GM12878 (cell line): ENCODE data around the gene SLC9B1. TPM values are rescaled to one million over a fixed set of nuclear protein-coding genes. Genes with fewer than 3 reads are reported as not detected.

Source experiments
- ATAC-seq: fragments of 200-7000 bp; cut with Tn5 transposase; 3 replicates; pipeline ENCODE4 v1.9.1; 2020; ENCODE audit warnings: mild to moderate bottlenecking, moderate library complexity
- BruUV-seq: library from RNA; stranded (reverse); fragments of 400-500 nt; replicated peaks from 2 replicates; lab custom pipeline; 2021; lab: Mats Ljungman, UMichigan
- CTCF ChIA-PET: fragments of 300-600 bp; sonication (Branson Sonifier 250); formaldehyde crosslinking; extraction: SDS; loops from one replicate; lab custom pipeline; 2021; ENCODE audit warnings: inconsistent platforms; lab: Yijun Ruan, JAX
- POLR2A ChIA-PET: fragments of 350-600 bp; formaldehyde crosslinking; extraction: SDS; loops from one replicate; lab custom pipeline; 2021; ENCODE audit warnings: inconsistent platforms; lab: Charles Lee
- RAD21 ChIA-PET: fragments of 300-600 bp; sonication (Branson Sonifier 250); formaldehyde crosslinking; loops from one replicate; lab custom pipeline; 2023; ENCODE audit warnings: antibody characterized with exemption; ENCODE audit not compliant: unreplicated experiment; lab: Charles Lee
- SMC1A ChIA-PET: fragments of 300-600 bp; sonication (Branson Sonifier 250); formaldehyde crosslinking; loops from one replicate; lab custom pipeline; 2023; ENCODE audit not compliant: unreplicated experiment, uncharacterized antibody; lab: Charles Lee
- DNase-seq: peaks from one replicate; pipeline ENCODE4 v3.0.0-alpha.2; 2011; ENCODE audit warnings: low read depth, low spot score
- FAIRE-seq: peaks from 3 replicates; lab custom pipeline; 2011; peaks lifted over from hg19 to GRCh38; lab: Jason Lieb, UNC
- H2AFZ ChIP-seq: 2 replicates; pipeline ENCODE4 v1.6.0; 2011; ENCODE audit warnings: low read depth, low read length, control low read depth; ENCODE audit not compliant: control insufficient read depth
- H3K27ac ChIP-seq: 2 replicates; pipeline ENCODE4 v1.5.1; 2011; ENCODE audit warnings: control low read depth; ENCODE audit not compliant: control insufficient read depth, insufficient read depth
- H3K27me3 ChIP-seq, 2 experiments: replicated peaks in 1 of 2; 2 replicates each; pipeline versions ENCODE4 v1.6.0 to v1.6.1; 2011; ENCODE audit warnings: low read length in 1 of 2; ENCODE audit not compliant: control insufficient read depth in 2 of 2, insufficient read depth in 2 of 2
- H3K36me3 ChIP-seq, 2 experiments: 2 replicates each; pipeline ENCODE4 v1.5.1; 2011; ENCODE audit warnings: low read length in 1 of 2; ENCODE audit not compliant: control insufficient read depth in 2 of 2, insufficient read depth in 2 of 2
- H3K4me1 ChIP-seq: 2 replicates; pipeline ENCODE4 v1.6.1; 2011; ENCODE audit warnings: mild to moderate bottlenecking, low read length, moderate library complexity, mixed read lengths; ENCODE audit not compliant: control insufficient read depth, insufficient read depth
- H3K4me2 ChIP-seq: 2 replicates; pipeline ENCODE4 v1.6.0; 2011; ENCODE audit warnings: control low read depth; ENCODE audit not compliant: control insufficient read depth, insufficient read depth
- H3K4me3 ChIP-seq: fragments of 200-600 bp; sonication (generic); 2 replicates; pipeline ENCODE4 v1.5.1; 2016
- H3K79me2 ChIP-seq: 2 replicates; pipeline ENCODE4 v1.6.0; 2011; ENCODE audit warnings: low read length; ENCODE audit not compliant: control insufficient read depth, insufficient read depth
- H3K9ac ChIP-seq: 2 replicates; pipeline ENCODE4 v1.8.0; 2011; ENCODE audit warnings: low read length, control low read depth, mixed read lengths; ENCODE audit not compliant: control insufficient read depth, insufficient read depth
- H3K9me3 ChIP-seq: replicated peaks from 3 replicates; pipeline ENCODE4 v1.5.1; 2011; ENCODE audit warnings: mild to moderate bottlenecking, low read length; ENCODE audit not compliant: control insufficient read depth, insufficient read depth
- H4K20me1 ChIP-seq: 2 replicates; pipeline ENCODE4 v1.6.0; 2011; ENCODE audit not compliant: control insufficient read depth, insufficient read depth
- JUNB ChIP-seq: IDR thresholded peaks from 2 replicates; pipeline ENCODE4 v1.6.1; 2016; ENCODE audit warnings: antibody characterized with exemption, mild to moderate bottlenecking
- KAT2A ChIP-seq: conservative IDR thresholded peaks from 2 replicates; pipeline ENCODE4 v1.6.1; 2011; ENCODE audit warnings: low read depth, low read length; ENCODE audit not compliant: control insufficient read depth
- TCF3 ChIP-seq: IDR thresholded peaks from 2 replicates; pipeline ENCODE4 v1.6.1; 2012; ENCODE audit warnings: low read depth, mild to moderate bottlenecking, low read length, borderline replicate concordance; ENCODE audit not compliant: insufficient read depth
- ZNF622 ChIP-seq: fragments of 450-650 bp; IDR thresholded peaks from 2 replicates; pipeline ENCODE4 v1.6.1; 2017; ENCODE audit warnings: mild to moderate bottlenecking, inconsistent platforms
- WGBS: methylation state at CpG from one replicate; pipeline ENCODE4 v1.1.6; 2016; ENCODE audit warnings: low lambda C conversion rate; ENCODE audit not compliant: insufficient replicate concordance, insufficient coverage; ENCODE audit errors: missing lambda C conversion rate; 5-methylcytosine and 5-hydroxymethylcytosine counted together
- in situ Hi-C: fragments of 300-500 bp; cut with MboI; formaldehyde crosslinking; loops from 9 replicates; pipeline ENCODE4 v1.14.3; 2018; ENCODE audit warnings: mixed read lengths
- intact Hi-C: fragments of 100-400 bp; cut with micrococcal nuclease; formaldehyde crosslinking; loops from one replicate; pipeline ENCODE4 v1.14.2; 2022; ENCODE audit not compliant: unreplicated experiment
- polyA plus RNA-seq, 11 experiments: library from polyadenylated mRNA; depleted of rRNA in 4 of 11; unstranded in 6 of 11; stranded (reverse) in 5 of 11; fragments of >200 nt; fragmentation: Nextera tagmentation in 4 of 11; fragmentation: Illumina TruSeq in 1 of 11; extraction: Ambion mirVana in 4 of 11; extraction: Trizol in 1 of 11; gene quantifications; 1 replicate in 1 of 11; 2 replicates in 10 of 11; pipeline versions ENCODE4 v1.2.1 to v1.2.3, GENCODE V29; 2011 to 2016; ENCODE audit warnings: inconsistent platforms in 2 of 11, missing spikeins in 2 of 11, low read depth in 1 of 11
- total RNA-seq, 4 experiments: library from RNA; depleted of rRNA in 3 of 4; stranded (reverse); fragments of >200 nt in 3 of 4; fragmentation: Illumina TruSeq in 1 of 4; extraction: Trizol in 1 of 4; gene quantifications; 2 replicates each; pipeline versions ENCODE4 v1.2.1 to v1.2.3, GENCODE V29; 2013 to 2021
- TF ChIP-seq, protein P1 (sequence below): IDR thresholded peaks from 2 replicates; pipeline ENCODE4 v1.6.1; 2011; ENCODE audit warnings: borderline replicate concordance, low read depth, mild to moderate bottlenecking, moderate library complexity, low read length; ENCODE audit not compliant: insufficient read depth, poor library complexity, severe bottlenecking
- TF ChIP-seq, protein P2 (sequence below): IDR thresholded peaks from 2 replicates; pipeline ENCODE4 v1.6.1; 2012; ENCODE audit warnings: improper control_type of control experiment, low read depth, low read length; ENCODE audit not compliant: insufficient replicate concordance

Gene SLC9B1
- total and polyA plus RNA-seq, 10 of the 15 experiments (the other 5 are each of a cell fraction or from before 2014, with no cell fraction given), result 1.0 to 3.5 (median 1.8) TPM

DNA sequence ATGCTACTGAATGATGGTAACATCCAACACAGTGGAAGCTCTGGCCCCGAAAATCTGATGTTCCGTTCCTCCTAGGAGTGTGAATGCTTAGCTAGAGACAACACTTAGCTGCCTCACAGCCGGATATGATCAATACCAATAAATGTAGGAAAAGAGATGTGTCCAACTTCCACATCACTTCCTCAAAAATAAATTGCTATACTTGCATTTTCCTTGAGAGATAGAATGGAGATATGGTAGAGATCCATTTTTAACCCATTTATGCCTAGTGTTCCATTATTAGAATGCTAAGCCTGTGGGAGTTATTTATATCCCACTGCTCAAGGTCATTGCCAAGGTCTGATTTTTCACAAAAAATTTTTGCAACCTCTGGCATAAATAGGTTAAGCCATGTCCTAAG is 5.5 kb upstream of the SLC9B1 start:
- RAD21 ChIA-PET, result interaction anchor here (0.8 kb wide), 1 partner anchor 66 kb away, joined by 3 read pairs; no protein-coding TSS in a partner anchor
- Histone ChIP-seq H3K4me2 (no peak overlapping the region), H3K9me3 (no peaks in the 10 kb centered on the region), H3K27ac (no peak overlapping the region), H3K27me3 (no peaks in the 10 kb centered on the region), H3K79me2 (no peaks in the 10 kb centered on the region), H3K36me3 (0 out of 4 replicates have a peak, but pooled peaks cover 0 to 2% of the 10 kb centered on the region in 2 experiments), H3K9ac (no peak overlapping the region), H3K4me1 (no peaks in the 10 kb centered on the region), H2AFZ (no peak overlapping the region), H4K20me1 (no peaks in the 10 kb centered on the region), H3K4me3 (no peak overlapping the region)
- FAIRE-seq (no peak), ATAC-seq (no peak), DNase-seq (no peak)
- POLR2A ChIA-PET, result no interaction called here
- SMC1A ChIA-PET, result interaction anchor here (1.2 to 2.0 kb wide), 3 partner anchors 55 to 76 kb away, joined by 3 to 9 read pairs (median 4); no protein-coding TSS in a partner anchor
- no peak for TF ChIP-seq ZNF622
- no peak for TF ChIP-seq JUNB
- no peak for TF ChIP-seq TCF3
- TF ChIP-seq, protein P1, sequence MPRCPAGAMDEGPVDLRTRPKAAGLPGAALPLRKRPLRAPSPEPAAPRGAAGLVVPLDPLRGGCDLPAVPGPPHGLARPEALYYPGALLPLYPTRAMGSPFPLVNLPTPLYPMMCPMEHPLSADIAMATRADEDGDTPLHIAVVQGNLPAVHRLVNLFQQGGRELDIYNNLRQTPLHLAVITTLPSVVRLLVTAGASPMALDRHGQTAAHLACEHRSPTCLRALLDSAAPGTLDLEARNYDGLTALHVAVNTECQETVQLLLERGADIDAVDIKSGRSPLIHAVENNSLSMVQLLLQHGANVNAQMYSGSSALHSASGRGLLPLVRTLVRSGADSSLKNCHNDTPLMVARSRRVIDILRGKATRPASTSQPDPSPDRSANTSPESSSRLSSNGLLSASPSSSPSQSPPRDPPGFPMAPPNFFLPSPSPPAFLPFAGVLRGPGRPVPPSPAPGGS, result no peak
- no peak for TF ChIP-seq KAT2A
- TF ChIP-seq, protein P2, sequence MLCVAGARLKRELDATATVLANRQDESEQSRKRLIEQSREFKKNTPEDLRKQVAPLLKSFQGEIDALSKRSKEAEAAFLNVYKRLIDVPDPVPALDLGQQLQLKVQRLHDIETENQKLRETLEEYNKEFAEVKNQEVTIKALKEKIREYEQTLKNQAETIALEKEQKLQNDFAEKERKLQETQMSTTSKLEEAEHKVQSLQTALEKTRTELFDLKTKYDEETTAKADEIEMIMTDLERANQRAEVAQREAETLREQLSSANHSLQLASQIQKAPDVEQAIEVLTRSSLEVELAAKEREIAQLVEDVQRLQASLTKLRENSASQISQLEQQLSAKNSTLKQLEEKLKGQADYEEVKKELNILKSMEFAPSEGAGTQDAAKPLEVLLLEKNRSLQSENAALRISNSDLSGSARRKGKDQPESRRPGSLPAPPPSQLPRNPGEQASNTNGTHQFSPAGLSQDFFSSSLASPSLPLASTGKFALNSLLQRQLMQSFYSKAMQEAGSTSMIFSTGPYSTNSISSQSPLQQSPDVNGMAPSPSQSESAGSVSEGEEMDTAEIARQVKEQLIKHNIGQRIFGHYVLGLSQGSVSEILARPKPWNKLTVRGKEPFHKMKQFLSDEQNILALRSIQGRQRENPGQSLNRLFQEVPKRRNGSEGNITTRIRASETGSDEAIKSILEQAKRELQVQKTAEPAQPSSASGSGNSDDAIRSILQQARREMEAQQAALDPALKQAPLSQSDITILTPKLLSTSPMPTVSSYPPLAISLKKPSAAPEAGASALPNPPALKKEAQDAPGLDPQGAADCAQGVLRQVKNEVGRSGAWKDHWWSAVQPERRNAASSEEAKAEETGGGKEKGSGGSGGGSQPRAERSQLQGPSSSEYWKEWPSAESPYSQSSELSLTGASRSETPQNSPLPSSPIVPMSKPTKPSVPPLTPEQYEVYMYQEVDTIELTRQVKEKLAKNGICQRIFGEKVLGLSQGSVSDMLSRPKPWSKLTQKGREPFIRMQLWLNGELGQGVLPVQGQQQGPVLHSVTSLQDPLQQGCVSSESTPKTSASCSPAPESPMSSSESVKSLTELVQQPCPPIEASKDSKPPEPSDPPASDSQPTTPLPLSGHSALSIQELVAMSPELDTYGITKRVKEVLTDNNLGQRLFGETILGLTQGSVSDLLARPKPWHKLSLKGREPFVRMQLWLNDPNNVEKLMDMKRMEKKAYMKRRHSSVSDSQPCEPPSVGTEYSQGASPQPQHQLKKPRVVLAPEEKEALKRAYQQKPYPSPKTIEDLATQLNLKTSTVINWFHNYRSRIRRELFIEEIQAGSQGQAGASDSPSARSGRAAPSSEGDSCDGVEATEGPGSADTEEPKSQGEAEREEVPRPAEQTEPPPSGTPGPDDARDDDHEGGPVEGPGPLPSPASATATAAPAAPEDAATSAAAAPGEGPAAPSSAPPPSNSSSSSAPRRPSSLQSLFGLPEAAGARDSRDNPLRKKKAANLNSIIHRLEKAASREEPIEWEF, result no peak
- intact Hi-C loops (no loop called here), in situ Hi-C loops (loop anchor here (25.0 kb wide), 1 partner anchor 213 kb away; no protein-coding TSS in a partner anchor)
- BruUV-seq, result no TSS peak
- CTCF ChIA-PET, result interaction anchor here (1.1 to 2.8 kb wide), 3 partner anchors 12 to 157 kb away, joined by 3 to 12 read pairs (median 4); no protein-coding TSS in a partner anchor
- 91% methylated on average over 3 of the region's 3 CpGs for WGBS
